ENCODE data around the gene FMO3. TPM values are rescaled to one million over a fixed set of nuclear protein-coding genes. Genes with fewer than 3 reads are reported as not detected.

FMO3 gene
- total and polyA plus RNA-seq, 9 donors, result 0.04 to 0.40 (median 0.18) TPM

- H3K9me3 ChIP-seq (replicated peaks; ENCODE audit: control insufficient read depth, low read depth, low read length), result no peaks in the 10 kb centered on the region
- H3K4me3 ChIP-seq (ENCODE audit: low read length), result no peak overlapping the region
- no CpG with 5 or more reads among the region's 3 CpGs for WGBS (ENCODE audit: insufficient coverage)
- no peak overlapping the region for H3K27ac ChIP-seq (ENCODE audit: low read length)
- DNase-seq, result no peak
- H3K4me1 ChIP-seq (ENCODE audit: control insufficient read depth, insufficient read depth, low read length), result peaks cover 3% of the 10 kb centered on the region
- H3K36me3 ChIP-seq (ENCODE audit: control insufficient read depth, insufficient read depth, low read length), result no peaks in the 10 kb centered on the region
- H3K27me3 ChIP-seq (ENCODE audit: control insufficient read depth, insufficient read depth, low read length), result no peaks in the 10 kb centered on the region
Observed at GRCh38 chr1:171113382-171113781, 22.7 kb downstream of the FMO3 start.

- DNase-seq, result no peak
- H3K4me3 ChIP-seq (ENCODE audit: low read length), result no peak overlapping the region
- H3K9me3 ChIP-seq (replicated peaks; ENCODE audit: control insufficient read depth, low read depth, low read length), result no peaks in the 10 kb centered on the region
- no CpG with 5 or more reads among the region's 2 CpGs for WGBS (ENCODE audit: insufficient coverage)
- H3K27me3 ChIP-seq (ENCODE audit: control insufficient read depth, insufficient read depth, low read length), result no peaks in the 10 kb centered on the region
- H3K4me1 ChIP-seq (ENCODE audit: control insufficient read depth, insufficient read depth, low read length), result peaks cover 3% of the 10 kb centered on the region
- no peaks in the 10 kb centered on the region for H3K36me3 ChIP-seq (ENCODE audit: control insufficient read depth, insufficient read depth, low read length)
- no peak overlapping the region for H3K27ac ChIP-seq (ENCODE audit: low read length)
Observed at GRCh38 chr1:171115280-171115897, 24.7 kb downstream of the FMO3 start.

GRCh38 chr1:171116676-171117075 lies 26.0 kb downstream of the FMO3 start:
- Histone ChIP-seq H3K36me3 (ENCODE audit: control insufficient read depth, insufficient read depth, low read length) (no peaks in the 10 kb centered on the region), H3K4me3 (ENCODE audit: low read length) (no peak overlapping the region), H3K4me1 (ENCODE audit: control insufficient read depth, insufficient read depth, low read length) (no peaks in the 10 kb centered on the region), H3K27me3 (ENCODE audit: control insufficient read depth, insufficient read depth, low read length) (no peaks in the 10 kb centered on the region), H3K27ac (ENCODE audit: low read length) (no peak overlapping the region), H3K9me3 (replicated peaks; ENCODE audit: control insufficient read depth, low read depth, low read length) (no peaks in the 10 kb centered on the region)
- no CpG with 5 or more reads among the region's 1 CpG for WGBS (ENCODE audit: insufficient coverage)
- no peak for DNase-seq

GRCh38 chr1:171117085-171117484 lies 26.4 kb downstream of the FMO3 start:
- Histone ChIP-seq H3K27ac (ENCODE audit: low read length) (no peak overlapping the region), H3K4me1 (ENCODE audit: control insufficient read depth, insufficient read depth, low read length) (no peaks in the 10 kb centered on the region), H3K4me3 (ENCODE audit: low read length) (no peak overlapping the region), H3K27me3 (ENCODE audit: control insufficient read depth, insufficient read depth, low read length) (no peaks in the 10 kb centered on the region), H3K36me3 (ENCODE audit: control insufficient read depth, insufficient read depth, low read length) (no peaks in the 10 kb centered on the region), H3K9me3 (replicated peaks; ENCODE audit: control insufficient read depth, low read depth, low read length) (no peaks in the 10 kb centered on the region)
- 89% methylated on average over 5 of the region's 6 CpGs for WGBS (ENCODE audit: insufficient coverage)
- DNase-seq, result no peak

GRCh38 chr1:171119648-171120047 lies 28.9 kb downstream of the FMO3 start:
- Histone ChIP-seq H3K4me1 (ENCODE audit: control insufficient read depth, insufficient read depth, low read length) (peaks cover 2% of the 10 kb centered on the region), H3K9me3 (replicated peaks; ENCODE audit: control insufficient read depth, low read depth, low read length) (no peaks in the 10 kb centered on the region), H3K4me3 (ENCODE audit: low read length) (no peak overlapping the region), H3K27ac (ENCODE audit: low read length) (no peak overlapping the region), H3K36me3 (ENCODE audit: control insufficient read depth, insufficient read depth, low read length) (no peaks in the 10 kb centered on the region), H3K27me3 (ENCODE audit: control insufficient read depth, insufficient read depth, low read length) (no peaks in the 10 kb centered on the region)
- DNase-seq, result no peak
- no CpG with 5 or more reads among the region's 2 CpGs for WGBS (ENCODE audit: insufficient coverage)

- H3K27ac ChIP-seq (ENCODE audit: low read length), result no peak overlapping the region
- no peaks in the 10 kb centered on the region for H3K36me3 ChIP-seq (ENCODE audit: control insufficient read depth, insufficient read depth, low read length)
- H3K4me1 ChIP-seq (ENCODE audit: control insufficient read depth, insufficient read depth, low read length), result peaks cover 6% of the 10 kb centered on the region
- no peaks in the 10 kb centered on the region for H3K27me3 ChIP-seq (ENCODE audit: control insufficient read depth, insufficient read depth, low read length)
- H3K4me3 ChIP-seq (ENCODE audit: low read length), result no peak overlapping the region
- no peak for DNase-seq
- no peaks in the 10 kb centered on the region for H3K9me3 ChIP-seq (replicated peaks; ENCODE audit: control insufficient read depth, low read depth, low read length)
Observed at GRCh38 chr1:171122299-171122698, 31.6 kb downstream of the FMO3 start.

GRCh38 chr1:171122893-171123292 lies 32.2 kb downstream of the FMO3 start:
- H3K4me1 ChIP-seq (ENCODE audit: control insufficient read depth, insufficient read depth, low read length), result peaks cover 7% of the 10 kb centered on the region
- H3K9me3 ChIP-seq (replicated peaks; ENCODE audit: control insufficient read depth, low read depth, low read length), result no peaks in the 10 kb centered on the region
- no peaks in the 10 kb centered on the region for H3K36me3 ChIP-seq (ENCODE audit: control insufficient read depth, insufficient read depth, low read length)
- H3K27me3 ChIP-seq (ENCODE audit: control insufficient read depth, insufficient read depth, low read length), result no peaks in the 10 kb centered on the region
- no peak for DNase-seq
- no peak overlapping the region for H3K27ac ChIP-seq (ENCODE audit: low read length)
- no peak overlapping the region for H3K4me3 ChIP-seq (ENCODE audit: low read length)

- H3K9me3 ChIP-seq (replicated peaks; ENCODE audit: control insufficient read depth, low read depth, low read length), result no peaks in the 10 kb centered on the region
- H3K4me3 ChIP-seq (ENCODE audit: low read length), result no peak overlapping the region
- no peaks in the 10 kb centered on the region for H3K27me3 ChIP-seq (ENCODE audit: control insufficient read depth, insufficient read depth, low read length)
- H3K4me1 ChIP-seq (ENCODE audit: control insufficient read depth, insufficient read depth, low read length), result peaks cover 10% of the 10 kb centered on the region
- DNase-seq, result peak; percentile 89
- WGBS (ENCODE audit: insufficient coverage), result 40% methylated on average over 1 of the region's 4 CpGs
- no peaks in the 10 kb centered on the region for H3K36me3 ChIP-seq (ENCODE audit: control insufficient read depth, insufficient read depth, low read length)
- H3K27ac ChIP-seq (ENCODE audit: low read length), result peak overlapping the region; percentile 63
Observed at GRCh38 chr1:171126504-171126903, 35.8 kb downstream of the FMO3 start.

GRCh38 chr1:171127099-171127498 lies 36.4 kb downstream of the FMO3 start:
- Histone ChIP-seq H3K27me3 (ENCODE audit: control insufficient read depth, insufficient read depth, low read length) (no peaks in the 10 kb centered on the region), H3K4me3 (ENCODE audit: low read length) (no peak overlapping the region), H3K9me3 (replicated peaks; ENCODE audit: control insufficient read depth, low read depth, low read length) (no peaks in the 10 kb centered on the region), H3K27ac (ENCODE audit: low read length) (peak overlapping the region; percentile 63), H3K4me1 (ENCODE audit: control insufficient read depth, insufficient read depth, low read length) (peaks cover 10% of the 10 kb centered on the region), H3K36me3 (ENCODE audit: control insufficient read depth, insufficient read depth, low read length) (no peaks in the 10 kb centered on the region)
- peak; percentile 54 for DNase-seq
- WGBS (ENCODE audit: insufficient coverage), result no CpG with 5 or more reads among the region's 1 CpG

- Histone ChIP-seq H3K9me3 (replicated peaks; ENCODE audit: control insufficient read depth, low read depth, low read length) (no peaks in the 10 kb centered on the region), H3K36me3 (ENCODE audit: control insufficient read depth, insufficient read depth, low read length) (no peaks in the 10 kb centered on the region), H3K4me1 (ENCODE audit: control insufficient read depth, insufficient read depth, low read length) (peaks cover 10% of the 10 kb centered on the region), H3K4me3 (ENCODE audit: low read length) (no peak overlapping the region), H3K27ac (ENCODE audit: low read length) (peak overlapping the region; percentile 63), H3K27me3 (ENCODE audit: control insufficient read depth, insufficient read depth, low read length) (no peaks in the 10 kb centered on the region)
- WGBS (ENCODE audit: insufficient coverage), result no CpG with 5 or more reads among the region's 2 CpGs
- peak; percentile 81 for DNase-seq
Observed at GRCh38 chr1:171127501-171127900, 36.8 kb downstream of the FMO3 start.

GRCh38 chr1:171128463-171128862 lies 37.8 kb downstream of the FMO3 start:
- Histone ChIP-seq H3K36me3 (ENCODE audit: control insufficient read depth, insufficient read depth, low read length) (no peaks in the 10 kb centered on the region), H3K9me3 (replicated peaks; ENCODE audit: control insufficient read depth, low read depth, low read length) (no peaks in the 10 kb centered on the region), H3K27me3 (ENCODE audit: control insufficient read depth, insufficient read depth, low read length) (no peaks in the 10 kb centered on the region), H3K4me1 (ENCODE audit: control insufficient read depth, insufficient read depth, low read length) (peaks cover 8% of the 10 kb centered on the region), H3K27ac (ENCODE audit: low read length) (no peak overlapping the region), H3K4me3 (ENCODE audit: low read length) (no peak overlapping the region)
- DNase-seq, result no peak
